Measurements from ENCODE around the gene ABHD15.

Gene ABHD15

DNA sequence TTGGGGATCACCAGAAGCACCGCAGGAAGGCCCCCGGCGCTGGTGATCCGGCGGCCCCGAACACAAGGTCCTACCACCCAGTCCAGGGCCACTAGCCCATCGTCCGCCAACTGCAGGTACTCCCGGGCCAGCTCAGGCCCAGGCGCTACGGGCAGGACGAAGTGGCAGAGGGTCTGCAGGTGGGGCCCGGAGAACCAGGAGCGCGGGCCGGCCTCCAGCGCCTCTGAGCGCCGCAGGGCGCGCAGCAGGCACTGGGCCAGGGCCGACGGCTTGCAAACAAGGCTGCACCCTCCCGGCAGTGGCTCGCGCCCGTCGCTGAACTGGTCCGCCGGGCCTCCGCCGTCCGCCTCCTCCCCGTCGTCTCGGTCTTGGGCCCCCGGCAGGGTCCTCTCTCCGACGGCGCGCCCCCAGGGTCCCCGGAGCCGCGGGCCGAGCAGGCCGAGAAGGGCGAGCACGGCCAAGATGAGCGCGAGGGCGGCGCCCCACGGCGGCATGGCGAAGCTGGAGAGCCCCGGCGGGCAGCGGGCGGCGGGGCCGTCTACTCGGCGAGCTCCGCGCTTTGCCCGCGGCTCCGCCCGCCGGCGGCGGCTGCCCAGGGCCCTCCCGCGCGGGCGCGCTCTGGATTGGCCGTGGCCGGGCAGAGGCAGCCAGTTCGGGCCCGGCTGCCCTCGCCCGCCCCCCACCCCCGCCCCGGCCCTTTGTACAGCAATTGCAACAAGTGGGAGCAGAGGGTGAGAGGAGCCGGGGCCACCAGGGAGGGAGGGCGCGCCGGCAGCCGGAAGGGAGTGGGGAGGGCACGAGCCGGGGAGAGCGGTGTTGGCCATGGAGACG, at the start of gene ABHD15:
Gene ABHD15, minus strand, starts transcription at position 565 of the 831 bp plus-strand sequence. Its CDS starts 71 bp downstream, at position 494.
- DNase-seq = peak; percentile 66

DNA sequence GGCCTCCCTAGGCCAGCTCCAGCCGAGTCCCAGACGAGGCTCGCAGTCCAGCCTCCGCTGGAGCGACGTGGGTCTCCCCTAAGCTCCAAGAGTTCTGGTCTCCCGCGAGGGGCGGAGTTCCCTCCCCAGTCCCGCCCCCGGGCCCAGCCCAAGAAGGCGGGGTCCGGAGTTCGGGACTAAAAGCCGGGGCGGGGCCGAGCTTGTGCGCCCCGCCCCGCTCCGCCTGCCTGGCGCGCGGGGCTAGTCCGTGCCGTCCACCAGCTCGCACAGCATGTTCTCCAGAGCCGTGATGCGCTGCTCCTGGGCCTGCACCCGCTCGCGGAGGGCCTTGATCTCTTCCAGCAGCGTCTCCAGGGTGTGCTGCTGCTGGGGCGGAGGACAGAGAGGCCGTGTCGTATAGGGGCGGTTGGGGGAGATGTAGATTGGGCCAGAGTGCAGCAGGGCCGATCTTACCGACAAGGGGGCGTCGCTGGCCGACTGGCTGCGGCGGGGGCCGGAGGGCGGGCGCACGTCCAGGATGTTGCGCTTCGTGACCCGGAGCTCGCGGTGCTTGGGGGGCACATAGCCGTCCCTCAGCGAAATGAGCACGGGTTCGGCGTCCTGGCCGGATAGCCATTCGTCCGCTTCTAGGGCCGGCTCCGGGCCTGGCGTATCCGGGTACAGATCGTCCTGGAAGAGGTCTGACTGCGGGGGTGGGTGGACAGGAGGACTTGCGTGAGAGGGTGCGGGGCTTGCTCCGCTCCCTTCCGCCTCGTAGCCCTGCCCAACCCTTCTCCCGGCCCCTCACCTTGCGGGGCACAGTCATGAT, 48.9 kb upstream of the ABHD15 start:
- DNase-seq = peak; percentile 85

GRCh38 chr17:29615048-29615385, 48.2 kb upstream of the ABHD15 start:
- peak; percentile 59 for DNase-seq

GRCh38 chr17:29614349-29615047, 47.7 kb upstream of the ABHD15 start:
- DNase-seq = no peak

- DNase-seq = no peak
These were observed 47.0 kb upstream of the ABHD15 start for GRCh38 chr17:29613856-29614255.

DNA sequence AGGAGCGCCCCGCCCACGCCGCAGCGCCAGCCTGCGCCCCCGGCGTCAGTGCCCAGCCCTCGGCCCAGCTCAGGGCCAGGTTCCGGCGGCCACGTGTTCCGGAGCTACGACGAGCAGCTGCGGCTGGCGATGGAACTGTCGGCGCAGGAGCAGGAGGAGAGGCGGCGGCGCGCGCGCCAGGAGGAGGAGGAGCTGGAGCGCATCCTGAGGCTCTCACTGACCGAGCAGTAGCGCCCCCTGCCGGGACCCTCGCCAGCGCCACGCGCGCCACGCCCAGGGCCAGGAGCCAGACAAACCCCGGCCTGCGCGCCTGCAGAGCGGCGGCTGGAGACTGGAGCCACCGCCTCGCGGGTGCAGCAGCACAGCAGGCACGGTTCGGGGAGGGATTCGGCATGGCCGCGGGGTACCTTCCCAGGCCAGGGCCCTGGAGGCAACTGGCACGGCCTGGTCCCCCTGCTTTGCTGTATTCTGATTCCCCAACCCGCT, 46.6 kb upstream of the ABHD15 start:
- peak; percentile 95 for DNase-seq

DNA sequence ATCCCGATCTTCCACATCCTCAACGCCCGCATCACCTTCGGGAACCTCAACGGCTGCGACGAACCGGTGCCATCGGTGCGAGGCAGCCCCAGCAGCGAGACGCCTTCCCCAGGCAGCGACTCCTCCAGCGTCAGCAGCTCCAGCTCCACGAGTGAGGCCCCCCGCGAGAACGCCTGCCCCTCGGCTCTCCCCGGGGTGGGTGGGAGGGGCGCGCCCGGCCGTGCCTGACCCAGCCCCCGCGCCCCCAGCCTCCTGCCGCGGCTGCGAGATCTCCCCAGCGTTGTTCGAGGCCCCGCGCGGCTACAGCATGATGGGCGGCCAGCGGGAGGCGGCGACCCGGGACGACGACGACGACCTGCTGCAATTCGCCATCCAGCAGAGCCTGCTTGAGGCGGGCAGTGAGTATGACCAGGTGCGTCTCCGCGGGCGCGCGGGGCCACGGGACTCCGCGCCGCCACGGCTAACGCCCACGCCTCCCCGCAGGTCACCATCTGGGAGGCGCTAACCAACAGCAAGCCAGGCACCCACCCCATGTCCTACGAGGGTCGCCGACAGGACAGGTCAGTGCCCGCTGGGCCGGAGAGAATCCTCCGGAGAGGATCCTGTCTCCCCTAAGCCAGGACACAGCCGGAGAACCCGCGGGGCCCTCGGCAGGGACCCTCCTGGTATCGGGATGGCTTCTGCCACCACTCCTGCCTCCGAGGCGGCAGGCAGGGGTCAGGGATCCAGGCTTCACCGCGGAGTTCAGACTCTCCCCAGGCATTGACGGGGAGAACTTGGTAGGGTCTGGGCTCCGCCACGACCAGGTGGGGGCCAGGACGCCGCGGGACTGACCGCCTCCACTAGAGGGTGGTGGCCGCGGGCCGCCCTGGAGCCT, 45.8 kb upstream of the ABHD15 start:
- no peak for DNase-seq

DNA sequence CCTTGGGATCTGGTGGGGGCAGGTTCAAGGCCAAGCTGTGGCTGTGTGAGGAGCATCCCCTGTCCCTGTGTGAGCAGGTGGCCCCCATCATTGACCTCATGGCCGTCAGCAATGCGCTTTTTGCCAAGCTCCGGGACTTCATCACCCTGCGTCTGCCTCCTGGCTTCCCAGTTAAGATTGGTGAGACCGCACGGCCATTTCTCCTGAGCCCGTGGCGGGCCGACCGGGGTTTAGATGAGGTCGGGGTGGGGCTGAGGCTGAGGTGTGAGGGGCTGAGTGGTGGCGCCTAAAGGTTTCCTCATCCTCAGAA, 45.2 kb upstream of the ABHD15 start:
- no peak for DNase-seq

GRCh38 chr17:29611351-29612093, 44.7 kb upstream of the ABHD15 start:
- no peak for DNase-seq

GRCh38 chr17:29610395-29610794, 43.6 kb upstream of the ABHD15 start:
- no peak for DNase-seq

GRCh38 chr17:29608986-29609385, 42.1 kb upstream of the ABHD15 start:
- DNase-seq = no peak

GRCh38 chr17:29607557-29608195, 40.8 kb upstream of the ABHD15 start:
- DNase-seq = no peak

GRCh38 chr17:29603109-29603674, 36.4 kb upstream of the ABHD15 start:
- DNase-seq = no peak

GRCh38 chr17:29597361-29598172, 30.7 kb upstream of the ABHD15 start:
- no peak for DNase-seq

DNA sequence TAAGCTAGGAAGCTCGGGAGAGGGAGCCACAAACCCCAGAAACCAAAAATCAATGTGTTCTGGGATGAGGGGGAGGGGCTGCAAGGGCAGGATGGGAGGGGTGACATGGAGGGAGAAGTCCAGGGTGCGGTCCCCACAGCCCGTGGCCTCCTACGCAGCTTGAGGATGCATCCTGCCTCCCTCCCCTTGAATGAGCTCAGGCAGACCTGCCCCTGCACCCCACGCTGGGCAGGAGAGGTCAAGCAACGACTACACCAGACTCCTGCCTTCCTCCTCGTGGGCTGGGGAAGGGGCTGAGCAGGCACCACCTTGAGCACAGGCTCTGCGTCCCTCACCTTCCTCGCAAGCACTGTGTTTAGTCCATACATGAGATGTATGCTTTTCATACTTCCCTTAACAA, 30.0 kb upstream of the ABHD15 start:
- no peak for DNase-seq

DNA sequence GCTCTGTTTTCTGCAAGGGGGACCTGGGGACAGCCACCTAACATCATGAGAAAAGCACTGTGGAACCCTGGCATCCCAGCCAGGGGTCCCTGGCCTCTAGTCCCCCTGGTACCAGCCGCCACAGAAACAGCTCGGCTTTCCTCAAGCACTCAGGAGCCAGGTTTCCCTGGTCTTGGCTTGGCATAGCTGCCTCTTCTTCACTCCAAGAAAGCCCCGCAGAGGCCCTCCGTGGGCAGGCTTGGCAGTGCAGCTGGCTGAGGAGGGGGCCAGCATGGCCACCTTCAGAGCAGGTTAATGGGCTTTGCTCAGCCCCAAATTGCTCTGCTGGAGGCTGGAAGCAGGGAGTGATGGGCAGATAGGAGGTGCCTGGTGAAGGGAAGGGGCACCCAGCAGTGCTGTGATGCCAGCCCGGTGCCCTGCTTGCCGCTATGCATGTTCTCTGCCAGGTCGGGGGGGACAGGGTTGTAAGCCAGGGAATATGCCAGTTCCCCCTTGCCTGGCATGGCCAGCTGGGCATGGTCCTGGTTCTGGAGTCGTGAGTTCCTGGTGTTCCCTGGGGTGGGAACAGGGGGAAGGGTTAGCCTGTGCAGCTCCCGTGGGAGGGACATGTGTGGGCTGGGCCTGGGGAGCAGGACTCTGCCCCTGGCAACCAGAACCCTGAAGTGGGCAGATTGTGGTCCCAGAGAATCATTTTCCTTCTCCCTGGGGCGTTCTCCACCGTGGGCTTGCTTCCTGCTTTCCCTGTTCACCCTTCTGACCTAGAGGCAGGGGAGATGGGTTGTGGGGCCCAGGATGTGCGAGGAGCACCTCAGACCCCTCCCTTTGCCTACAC, 29.3 kb upstream of the ABHD15 start:
- no peak for DNase-seq

GRCh38 chr17:29595107-29595942, 28.5 kb upstream of the ABHD15 start:
- no peak for DNase-seq

DNA sequence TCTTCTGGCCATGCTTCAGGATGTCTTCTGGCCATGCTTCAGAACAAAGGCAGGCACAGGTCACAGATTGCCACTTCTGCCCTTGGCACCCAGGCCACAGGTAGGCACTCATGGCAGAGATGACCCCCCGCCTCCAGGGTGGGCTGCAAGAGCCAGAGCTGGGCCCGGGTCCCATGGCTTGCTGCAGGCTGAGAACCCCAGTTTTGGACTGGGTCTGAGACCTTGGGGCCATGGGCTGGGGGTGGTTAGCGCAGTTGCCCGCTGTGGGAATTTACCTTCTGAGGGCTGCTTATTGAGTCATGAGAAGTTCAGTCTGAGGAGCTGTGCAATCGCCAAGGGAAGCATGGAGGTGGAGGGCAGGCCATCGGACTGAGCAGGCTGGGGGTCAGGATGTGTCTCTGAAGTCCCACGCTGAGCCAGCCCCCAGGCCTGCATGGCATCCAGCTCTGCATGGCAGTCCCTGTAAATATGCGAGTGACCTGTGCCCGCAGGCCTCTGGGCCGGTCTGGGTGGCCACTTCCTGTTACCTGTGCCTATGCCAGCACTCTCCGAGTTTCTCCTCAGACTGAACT, 27.8 kb upstream of the ABHD15 start:
- DNase-seq = no peak

All from activated CD4-positive, CD25-positive, alpha-beta regulatory T cell treated with anti-CD3 and anti-CD28 coated beads, Interleukin-2, amount 50 U/mL, for 72 hours (primary cell).